ENCODE data around the gene EGFLAM.

The EGFLAM gene

GRCh38 chr5:38265546-38266179, 7.3 kb downstream of the EGFLAM start:
- peak; percentile 21 to 28 for DNase-seq (ENCODE audit: low read depth in 2 of 2)

- DNase-seq (ENCODE audit: low read depth in 2 of 2) = no peak
Measured at GRCh38 chr5:38267372-38267771, 9.0 kb downstream of the EGFLAM start.

- DNase-seq (ENCODE audit: low read depth in 2 of 2) = no peak
Measured at GRCh38 chr5:38273626-38274025, 15.3 kb downstream of the EGFLAM start.

GRCh38 chr5:38274370-38274769, 16.0 kb downstream of the EGFLAM start:
- no peak for DNase-seq (ENCODE audit: low read depth in 2 of 2)

- DNase-seq (ENCODE audit: low read depth in 2 of 2) = no peak
Measured at GRCh38 chr5:38284384-38284783, 26.0 kb downstream of the EGFLAM start.

- no peak for DNase-seq (ENCODE audit: low read depth in 2 of 2)
Measured at GRCh38 chr5:38285226-38285625, 26.9 kb downstream of the EGFLAM start.

- DNase-seq (ENCODE audit: low read depth in 2 of 2) = no peak
Measured at GRCh38 chr5:38286002-38286401, 27.6 kb downstream of the EGFLAM start.

- no peak for DNase-seq (ENCODE audit: low read depth in 2 of 2)
Measured at GRCh38 chr5:38287124-38287523, 28.8 kb downstream of the EGFLAM start.

- DNase-seq (ENCODE audit: low read depth in 2 of 2) = no peak
Measured at GRCh38 chr5:38289457-38289856, 31.1 kb downstream of the EGFLAM start.

GRCh38 chr5:38290028-38290653, 31.8 kb downstream of the EGFLAM start:
- DNase-seq (ENCODE audit: low read depth in 2 of 2) = no peak

GRCh38 chr5:38291355-38291754, 33.0 kb downstream of the EGFLAM start:
- no peak for DNase-seq (ENCODE audit: low read depth in 2 of 2)

GRCh38 chr5:38292228-38292627, 33.9 kb downstream of the EGFLAM start:
- DNase-seq (ENCODE audit: low read depth in 2 of 2) = no peak

GRCh38 chr5:38295751-38296150, 37.4 kb downstream of the EGFLAM start:
- DNase-seq (ENCODE audit: low read depth in 2 of 2) = no peak

GRCh38 chr5:38297830-38298608, 39.7 kb downstream of the EGFLAM start:
- no peak for DNase-seq (ENCODE audit: low read depth in 2 of 2)

- no peak for DNase-seq (ENCODE audit: low read depth in 2 of 2)
Measured at GRCh38 chr5:38299585-38299984, 41.2 kb downstream of the EGFLAM start.

- no peak for DNase-seq (ENCODE audit: low read depth in 2 of 2)
Measured at GRCh38 chr5:38305148-38305547, 46.8 kb downstream of the EGFLAM start.

GRCh38 chr5:38307845-38308244, 49.5 kb downstream of the EGFLAM start:
- no peak for DNase-seq (ENCODE audit: low read depth in 2 of 2)

- DNase-seq (ENCODE audit: low read depth in 2 of 2) = peak; percentile 24 to 35
Measured at GRCh38 chr5:38316544-38317224, 58.3 kb downstream of the EGFLAM start.

GRCh38 chr5:38317868-38318267, 59.5 kb downstream of the EGFLAM start:
- DNase-seq (ENCODE audit: low read depth in 2 of 2) = no peak

- DNase-seq (ENCODE audit: low read depth in 2 of 2) = no peak
Measured at GRCh38 chr5:38319491-38319890, 61.1 kb downstream of the EGFLAM start.

GRCh38 chr5:38321978-38322377, 63.6 kb downstream of the EGFLAM start:
- DNase-seq (ENCODE audit: low read depth in 2 of 2) = no peak

GRCh38 chr5:38323645-38324295, 65.4 kb downstream of the EGFLAM start:
- peak; percentile 34 to 38 for DNase-seq (ENCODE audit: low read depth in 2 of 2)
